ENCODE measurements around the gene BABAM1.

The BABAM1 gene

DNA sequence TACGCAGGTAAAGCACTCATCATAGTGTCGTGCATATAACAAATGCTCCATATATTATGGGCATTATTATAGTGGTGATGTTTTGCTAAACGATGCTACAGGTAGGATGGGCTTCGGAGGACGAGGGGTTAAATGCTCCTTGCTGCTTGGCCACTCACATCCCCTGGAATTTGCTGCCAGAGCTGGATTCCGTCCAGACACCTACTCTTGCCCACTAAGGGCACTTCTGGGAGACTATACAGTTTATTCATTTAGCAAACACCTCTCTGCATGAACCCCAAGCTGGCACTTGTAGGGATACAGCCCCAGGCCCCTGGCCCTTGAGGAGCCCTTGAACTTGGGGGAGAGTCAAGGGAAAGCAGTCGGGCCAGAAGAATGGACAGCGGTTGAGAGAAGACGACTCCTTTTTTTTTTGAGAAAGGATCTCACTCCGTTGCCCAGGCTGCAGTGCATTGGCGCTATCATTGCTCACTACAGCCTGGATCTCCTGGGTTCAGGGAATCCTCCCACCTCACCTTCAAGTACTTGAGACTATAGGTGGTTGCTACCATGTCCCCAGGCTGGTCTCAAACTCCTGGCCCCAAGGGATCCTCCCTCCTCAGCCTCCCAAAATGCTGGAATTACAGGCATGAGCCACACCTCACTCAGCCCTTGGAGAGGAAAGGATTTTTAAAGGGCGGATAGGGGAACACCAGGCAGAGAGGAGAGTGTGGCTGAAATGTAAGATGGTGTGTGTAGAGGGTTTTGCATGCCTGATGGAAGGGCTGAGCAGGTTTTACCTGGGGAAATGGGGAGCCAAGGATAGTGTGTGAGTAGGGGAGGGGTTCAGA lies 37.4 kb downstream of the BABAM1 start:
- DNase-seq: no peak

DNA sequence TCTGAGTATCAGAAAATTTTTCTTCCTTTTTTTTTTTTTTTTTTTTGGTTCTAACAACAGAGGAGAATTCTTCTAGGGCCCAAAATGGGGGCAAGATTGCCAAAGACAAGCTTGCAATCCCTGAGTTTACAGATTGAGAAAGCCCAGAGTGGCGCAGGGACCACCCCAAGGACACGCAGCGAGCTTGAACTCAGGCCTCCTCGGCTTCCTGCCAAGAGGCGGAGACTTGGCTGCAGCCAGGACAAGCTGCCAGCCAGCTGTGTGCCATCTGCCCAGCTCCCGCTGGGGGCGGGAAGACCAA lies 37.9 kb downstream of the BABAM1 start:
- DNase-seq: no peak

DNA sequence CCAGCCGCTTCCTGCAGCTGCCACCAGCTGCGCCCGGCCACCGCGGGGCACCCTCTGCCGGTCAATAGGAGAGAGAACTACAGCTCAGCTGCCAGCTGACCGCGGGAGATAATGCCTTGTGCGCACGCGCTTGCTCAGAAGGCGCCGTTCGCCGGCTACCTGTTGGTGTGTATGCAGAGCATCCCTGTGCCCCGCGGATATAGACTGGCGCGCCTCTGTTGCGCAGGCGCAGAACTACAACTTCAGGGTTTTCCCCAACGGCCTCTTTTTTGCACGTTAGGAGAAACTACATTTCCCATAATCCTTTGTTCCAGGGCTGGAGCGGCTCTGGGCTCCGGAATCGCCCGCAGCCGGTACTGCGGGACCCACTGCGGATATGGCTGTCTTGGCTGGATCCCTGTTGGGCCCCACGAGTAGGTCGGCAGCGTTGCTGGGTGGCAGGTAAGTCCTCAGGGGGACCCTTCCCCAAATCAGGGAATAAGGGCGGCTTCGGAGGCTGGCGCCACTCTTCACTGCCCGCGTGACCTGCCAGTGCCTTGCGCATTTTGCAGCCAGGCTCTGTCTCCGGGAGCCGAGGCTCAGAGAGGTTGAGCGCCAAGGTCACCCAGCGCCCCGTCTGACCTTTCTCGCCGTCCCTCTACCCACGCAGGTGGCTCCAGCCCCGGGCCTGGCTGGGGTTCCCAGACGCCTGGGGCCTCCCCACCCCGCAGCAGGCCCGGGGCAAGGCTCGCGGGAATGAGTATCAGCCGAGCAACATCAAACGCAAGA lies 38.5 kb downstream of the BABAM1 start, which contains the start of gene MRPL34:
Gene MRPL34, plus strand, starts transcription at position 356 of the 768 bp plus-strand sequence. Its CDS starts 21 bp downstream, at position 377.
- DNase-seq: peak; percentile 99

DNA sequence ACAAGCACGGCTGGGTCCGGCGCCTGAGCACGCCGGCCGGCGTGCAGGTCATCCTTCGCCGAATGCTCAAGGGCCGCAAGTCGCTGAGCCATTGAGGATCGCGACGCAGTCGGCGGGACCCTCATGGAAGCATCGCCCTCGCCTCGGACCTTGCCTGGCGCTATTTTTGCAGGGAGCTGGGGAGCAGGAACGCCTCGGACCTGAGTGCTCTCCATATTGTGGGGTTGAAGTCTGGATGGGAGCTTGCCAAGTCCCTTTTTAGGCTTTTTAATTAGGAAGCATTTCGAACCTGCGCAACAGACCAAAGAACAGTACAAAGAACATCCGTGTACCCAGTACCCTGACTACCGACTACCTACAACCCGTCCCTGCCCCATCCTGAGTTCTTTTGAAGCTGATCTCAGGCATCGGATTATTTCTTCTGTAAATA lies 39.1 kb downstream of the BABAM1 start:
- DNase-seq: no peak

DNA sequence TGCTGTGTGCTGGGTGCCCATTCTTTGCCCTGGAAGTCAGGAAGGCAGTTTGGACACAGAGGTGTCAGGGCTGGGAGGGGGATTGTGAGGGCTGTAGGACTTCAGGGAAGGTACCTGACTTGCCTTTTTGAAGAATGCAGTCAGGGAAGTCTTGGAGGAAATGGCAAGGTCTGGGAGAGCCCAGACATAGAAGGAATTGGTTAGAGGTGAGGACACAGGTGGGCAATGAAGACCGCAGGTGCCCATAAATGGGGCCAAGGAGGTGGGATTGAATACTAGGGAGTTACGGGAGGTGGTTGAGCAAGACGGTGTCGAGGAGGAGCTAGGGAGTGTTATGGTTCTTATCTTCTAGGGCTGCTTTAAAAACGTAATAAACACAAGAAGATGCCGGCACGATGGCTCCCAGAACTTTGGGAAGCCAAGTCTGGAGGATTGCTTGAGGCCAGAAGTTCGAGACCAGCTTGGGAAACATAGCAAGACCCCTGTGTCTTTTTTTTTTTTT lies 40.7 kb downstream of the BABAM1 start:
- no peak for DNase-seq

DNA sequence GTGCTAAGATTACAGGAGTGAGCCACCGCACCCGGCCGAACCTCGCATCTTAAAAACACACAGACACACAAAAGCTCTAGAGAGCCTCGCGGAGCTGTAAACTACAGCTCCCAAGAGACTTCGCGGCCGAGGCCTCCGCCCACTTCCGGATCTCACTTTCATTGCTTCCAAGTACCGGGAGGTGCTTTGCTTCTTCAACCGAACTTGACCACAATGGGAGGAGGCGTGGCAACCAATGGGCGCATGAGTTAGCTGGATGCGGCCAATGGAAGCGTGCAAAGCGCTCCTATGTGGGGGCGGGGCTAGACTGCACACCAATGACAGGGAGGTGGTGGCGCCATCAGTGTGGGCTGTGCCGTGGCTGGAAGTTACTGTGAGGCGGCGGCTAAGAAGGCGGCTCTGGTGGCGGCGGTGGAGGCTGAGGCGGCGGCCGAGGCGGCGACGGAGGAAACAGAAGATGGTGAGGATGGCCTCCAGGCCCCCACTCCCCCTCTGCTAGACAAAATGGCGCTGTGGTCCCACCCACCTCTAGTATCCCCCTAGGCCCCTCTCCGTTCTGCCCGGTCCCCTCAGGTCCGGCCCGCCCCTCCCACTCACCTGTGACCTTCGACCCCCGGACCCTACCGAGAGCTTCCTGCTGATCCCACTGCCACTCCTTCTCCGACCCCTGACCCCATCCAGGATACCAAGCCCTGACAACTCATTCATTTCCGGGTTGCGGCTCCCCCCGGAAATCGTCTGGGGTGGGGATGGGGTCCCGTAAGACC lies 42.1 kb downstream of the BABAM1 start, which contains the start of gene DDA1:
Gene DDA1, plus strand, starts transcription at position 366 of the 767 bp plus-strand sequence. Its CDS starts 92 bp downstream, at position 458.
- peak; percentile 99 for DNase-seq

DNA sequence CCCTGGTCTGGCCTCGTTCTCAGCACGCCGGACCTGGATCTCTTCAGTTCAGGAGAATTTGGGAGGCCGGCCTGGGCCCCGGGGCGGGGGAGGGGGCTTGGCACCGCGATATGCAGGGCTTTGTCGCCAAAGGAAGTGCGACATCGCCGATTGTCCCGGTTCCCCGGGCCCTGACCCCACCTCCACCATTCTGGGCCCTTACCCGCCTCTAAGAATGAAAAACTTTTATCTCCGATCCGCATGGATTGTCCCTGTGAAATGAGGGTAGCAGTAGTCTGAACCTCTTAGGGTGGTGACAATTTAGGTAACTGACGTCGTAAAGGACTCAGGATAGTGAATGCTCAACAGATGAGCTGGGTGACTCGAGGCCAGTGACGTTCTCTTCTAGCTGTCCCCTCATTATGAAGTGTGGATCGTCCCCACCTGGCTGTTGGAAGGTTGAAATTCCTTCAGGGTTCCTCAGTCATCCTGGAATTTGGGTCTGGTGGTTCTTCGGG lies 42.8 kb downstream of the BABAM1 start:
- DNase-seq: no peak

DNA sequence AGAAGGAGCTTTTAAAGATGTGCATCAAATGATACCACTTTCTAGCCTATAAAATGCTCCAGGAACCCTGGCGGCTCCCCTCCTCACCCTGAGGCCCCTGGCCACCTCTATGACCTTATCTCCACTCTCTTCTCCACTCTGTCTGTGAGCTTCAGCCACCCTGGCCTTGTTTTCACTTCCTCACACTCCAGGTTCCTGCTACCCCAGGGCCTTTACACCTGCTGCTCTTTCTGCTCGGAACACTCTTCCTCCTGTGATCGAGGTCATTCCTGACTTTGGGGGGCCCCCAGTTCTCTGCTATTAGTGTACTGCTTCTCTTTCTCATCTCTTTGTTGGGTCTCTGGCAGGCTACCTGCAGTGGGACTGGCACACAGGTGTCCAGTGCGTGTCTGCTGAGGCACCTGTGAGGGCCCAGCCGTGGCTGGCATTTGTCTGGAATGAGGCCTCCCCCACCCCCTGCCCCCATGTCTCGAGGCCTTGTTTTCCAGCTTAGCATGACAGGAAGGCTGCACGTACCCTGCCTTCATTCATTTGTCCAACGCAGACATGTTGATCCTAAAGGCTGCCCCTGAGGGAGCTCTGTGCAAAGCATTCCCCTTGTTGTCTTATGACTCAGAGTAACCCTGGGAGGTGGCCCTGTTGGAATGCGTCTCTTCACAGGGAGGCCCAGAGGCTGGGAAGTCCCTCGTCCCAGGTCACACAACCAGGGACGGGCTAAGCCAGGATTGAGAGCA lies 44.4 kb downstream of the BABAM1 start:
- DNase-seq: no peak

DNA sequence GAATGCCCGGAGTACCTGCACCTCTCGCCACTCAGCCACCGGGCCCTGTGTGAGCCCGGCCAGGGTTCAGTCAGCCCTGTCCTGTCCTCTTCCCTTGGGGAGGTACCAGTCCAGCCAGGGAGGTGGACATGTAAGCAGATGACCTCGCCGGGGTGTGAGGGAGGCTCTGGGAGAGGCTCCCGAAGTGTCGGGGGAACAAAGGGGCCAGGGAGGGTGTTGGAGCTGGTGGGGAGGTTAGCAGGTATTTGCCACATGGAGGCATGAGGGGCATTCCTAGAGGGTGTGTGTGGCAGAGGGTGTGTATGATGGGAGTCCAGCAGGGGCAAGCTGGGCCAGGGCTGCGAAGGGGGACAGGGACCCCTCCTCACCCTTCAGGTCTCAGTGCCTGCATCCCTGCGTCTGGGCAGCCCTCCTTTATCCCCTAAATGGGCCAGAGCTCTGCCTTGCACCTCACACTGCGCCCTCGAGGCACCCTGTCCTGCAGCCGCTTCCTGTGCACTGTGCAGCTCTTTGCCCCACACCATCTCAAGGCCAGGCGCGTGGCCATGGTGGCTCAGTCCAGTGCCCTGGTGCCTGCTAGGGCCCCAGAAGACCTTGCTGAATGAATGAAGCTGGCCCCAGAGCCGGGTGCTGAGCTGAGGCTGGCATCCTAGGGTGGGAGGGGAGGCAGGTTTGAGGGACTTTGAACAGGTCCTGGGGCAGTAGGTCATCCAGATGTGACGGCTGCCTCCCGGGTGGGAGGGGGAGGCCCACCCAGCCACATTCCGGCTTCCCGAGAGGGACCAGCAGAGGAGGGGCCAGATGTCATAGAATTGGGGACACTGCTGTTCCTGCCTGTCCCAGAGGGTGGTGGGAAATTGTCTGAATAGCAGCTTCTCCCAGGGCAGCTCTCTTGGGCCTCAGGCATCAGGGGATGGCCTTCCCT lies 45.2 kb downstream of the BABAM1 start:
- DNase-seq: no peak

DNA sequence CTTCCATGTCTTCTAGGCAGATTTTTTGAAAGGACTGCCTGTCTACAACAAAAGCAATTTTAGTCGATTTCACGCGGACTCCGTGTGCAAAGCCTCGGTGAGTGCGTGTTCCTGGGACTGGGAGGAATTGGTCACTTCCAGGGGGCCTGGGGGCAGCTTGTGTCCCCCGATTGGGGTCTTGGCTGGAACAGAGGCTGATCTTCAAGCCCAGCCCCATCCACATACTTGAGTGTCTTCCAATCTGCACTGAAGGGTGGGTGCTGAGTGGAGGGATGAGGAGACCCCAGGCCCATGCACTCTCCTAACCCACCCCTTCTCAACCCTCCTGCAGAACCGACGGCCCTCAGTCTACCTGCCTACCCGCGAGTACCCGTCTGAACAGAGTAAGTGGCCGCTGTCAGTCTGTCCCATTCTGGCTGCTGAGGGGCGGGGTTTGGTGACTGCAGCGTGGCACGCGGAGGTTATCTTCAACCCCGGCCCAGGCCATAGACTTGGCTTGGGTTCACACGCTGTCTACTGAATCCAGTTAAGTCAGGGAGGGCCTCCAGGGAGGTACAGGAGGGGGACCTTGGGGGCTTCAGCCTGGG lies 46.9 kb downstream of the BABAM1 start:
- DNase-seq: no peak

DNA sequence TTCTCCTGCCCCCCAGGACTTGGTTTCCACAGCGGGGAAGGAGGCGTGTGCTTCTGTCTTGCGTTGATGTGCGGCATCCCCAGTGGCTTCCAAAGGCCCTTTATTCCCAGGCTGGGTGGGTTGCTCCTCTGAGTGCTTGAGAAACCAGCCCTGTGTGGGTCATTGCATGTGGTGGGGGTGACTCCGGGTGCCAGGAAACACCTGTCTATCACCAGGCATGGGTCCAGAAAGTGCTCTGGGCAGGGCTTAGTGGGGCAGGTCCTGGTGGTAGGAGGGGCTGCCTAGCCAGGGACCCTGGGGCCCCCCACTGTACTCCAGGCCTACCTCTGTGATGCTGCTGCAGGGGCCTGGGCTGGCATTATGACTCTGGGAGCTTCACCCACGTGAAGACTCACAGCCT lies 51.7 kb downstream of the BABAM1 start:
- no peak for DNase-seq

DNA sequence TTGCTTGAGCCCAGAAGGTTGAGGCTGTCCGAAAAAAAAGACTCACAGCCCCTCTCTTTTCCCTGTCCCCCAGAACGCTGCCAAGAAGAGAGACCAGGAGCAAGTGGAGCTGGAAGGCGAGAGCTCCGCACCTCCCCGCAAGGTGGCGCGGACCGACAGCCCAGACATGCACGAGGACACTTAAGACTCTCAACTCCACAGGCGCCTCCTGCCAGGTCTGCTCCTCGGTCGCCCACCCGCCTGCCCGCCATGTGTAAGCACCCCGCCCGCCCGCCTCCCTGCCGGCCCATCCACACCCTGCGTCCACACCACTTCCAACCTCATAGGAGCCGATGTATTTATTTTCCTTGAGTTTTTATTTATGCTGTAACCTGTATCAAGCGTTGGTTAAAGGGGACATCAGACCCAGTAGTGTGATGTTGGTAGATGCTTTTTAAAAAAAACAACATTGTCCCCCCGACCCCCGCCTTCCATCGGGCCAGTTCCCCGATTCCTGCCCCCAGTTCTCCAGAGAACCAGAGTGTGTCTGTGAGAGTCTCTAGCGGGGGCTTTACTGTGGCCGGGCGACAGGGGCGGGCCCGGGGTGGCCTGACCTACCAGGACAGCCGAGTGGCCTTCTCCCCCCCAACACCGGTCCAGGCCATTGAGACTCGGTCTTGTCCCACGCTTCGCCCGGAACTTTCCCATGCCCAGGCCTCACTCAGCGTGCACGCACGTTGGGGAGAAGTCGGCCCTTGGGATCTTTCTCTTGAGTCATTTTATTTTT lies 52.4 kb downstream of the BABAM1 start:
- DNase-seq: no peak

DNA sequence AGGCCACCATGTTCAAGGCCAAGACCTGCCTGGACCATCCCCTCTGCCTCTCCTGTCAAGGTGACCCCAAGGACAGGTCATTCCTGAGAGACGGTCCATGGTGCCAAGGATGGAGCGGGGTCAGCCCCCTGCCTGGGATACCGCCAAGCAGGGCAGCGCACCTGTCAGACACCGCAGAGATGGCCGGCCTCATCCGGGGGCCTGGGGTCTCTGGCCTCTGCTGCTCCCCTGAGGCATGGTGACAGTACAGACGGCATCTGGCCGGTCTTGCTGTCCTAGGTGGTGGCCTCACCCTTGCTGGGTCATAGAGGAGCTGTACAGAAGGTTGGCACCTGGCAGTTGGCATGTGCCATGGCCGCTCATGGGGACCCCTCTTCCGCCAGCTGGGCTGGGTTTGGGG lies 53.2 kb downstream of the BABAM1 start:
- DNase-seq: no peak

DNA sequence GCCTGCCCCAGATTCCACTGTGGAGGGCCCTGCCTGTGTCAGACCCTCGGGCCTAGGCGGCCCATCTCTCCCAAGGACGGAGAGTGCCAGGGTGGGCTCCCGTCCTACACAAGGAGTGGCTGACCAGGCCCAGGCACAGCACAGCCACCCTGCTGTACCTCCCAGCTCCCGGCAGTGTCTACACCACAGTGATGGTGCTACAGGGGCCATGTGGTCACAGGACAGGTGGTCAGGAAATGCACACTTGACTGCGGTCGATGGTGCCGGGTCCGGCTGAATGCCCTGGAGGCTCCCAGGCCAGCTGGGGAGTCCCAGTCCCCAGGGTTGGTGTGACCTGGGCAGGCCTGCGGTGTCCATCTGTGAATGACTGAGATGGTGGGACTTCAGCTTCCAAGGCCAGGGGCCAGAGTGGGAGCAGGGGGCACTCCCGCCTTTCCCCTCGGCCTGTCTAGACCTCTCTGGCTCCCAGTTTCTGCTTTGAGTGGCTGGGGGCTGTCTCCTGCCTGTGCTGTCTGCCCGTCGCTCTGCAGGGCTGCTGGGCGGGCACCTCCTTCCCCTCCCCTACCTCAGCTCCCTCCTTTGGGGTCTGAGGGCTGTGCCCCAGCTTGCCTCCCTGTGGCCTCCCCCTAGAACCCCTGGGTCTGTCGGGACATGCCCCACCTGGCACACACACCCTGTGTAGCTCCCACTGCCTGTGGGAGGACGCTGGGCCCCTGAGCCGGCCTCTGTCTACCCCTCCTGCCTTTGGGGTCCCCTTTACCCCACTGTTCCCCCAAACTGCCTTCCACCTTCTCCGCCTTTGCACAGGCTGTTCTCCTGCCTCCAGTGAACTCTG lies 54.6 kb downstream of the BABAM1 start:
- no peak for DNase-seq

DNA sequence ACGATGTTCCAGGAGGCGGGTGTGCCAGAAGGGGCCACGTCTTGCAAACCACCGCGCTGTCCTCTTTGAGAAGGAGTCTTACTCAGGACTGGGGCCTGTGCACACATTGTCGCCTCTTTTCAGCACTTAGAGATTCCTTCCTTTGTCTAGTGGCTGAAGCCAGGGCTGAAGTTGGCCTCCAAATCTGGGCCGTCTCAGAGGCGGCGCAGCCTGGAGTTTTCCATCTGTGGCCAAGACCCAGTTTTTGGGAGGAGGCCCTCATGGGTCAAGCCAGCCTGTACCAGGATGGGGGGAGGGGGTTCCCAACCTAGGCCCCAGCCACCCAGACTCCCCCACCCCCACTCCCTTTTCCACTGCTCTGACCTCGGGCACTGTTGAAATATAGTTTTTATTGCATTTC lies 55.6 kb downstream of the BABAM1 start:
- no peak for DNase-seq

DNA sequence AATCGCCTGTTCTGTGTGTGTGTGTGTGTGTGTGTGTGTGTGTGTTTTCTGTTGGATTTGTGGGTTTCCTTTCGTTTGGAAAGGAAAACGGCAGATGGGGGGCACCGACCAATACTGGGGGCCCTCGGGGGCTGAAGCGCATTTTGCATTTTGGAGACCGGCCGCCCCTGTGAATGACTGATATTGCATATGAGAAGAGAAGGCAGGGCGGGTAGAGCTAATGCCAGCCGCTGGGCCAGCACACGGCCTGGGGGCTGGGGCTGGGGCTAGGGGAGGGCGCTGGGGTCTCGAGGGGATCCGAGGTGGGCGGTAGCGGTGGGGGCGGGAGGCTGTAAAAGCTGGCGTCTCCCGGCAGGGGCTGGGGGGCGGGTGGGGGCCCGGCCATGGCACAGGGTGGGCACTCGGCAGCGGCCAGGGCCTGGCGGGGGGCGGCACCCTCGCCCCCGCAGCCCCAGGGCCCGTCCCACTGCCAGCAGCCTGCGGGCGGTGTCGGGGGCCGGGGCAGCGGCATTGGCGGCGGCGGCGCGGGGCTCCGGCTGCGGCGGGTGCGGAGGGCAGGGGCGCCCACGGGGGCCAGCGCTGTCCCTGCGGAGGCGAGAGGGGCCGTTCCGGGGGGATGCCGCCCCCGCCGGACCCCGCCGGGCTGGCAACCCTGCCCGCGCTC lies 56.2 kb downstream of the BABAM1 start:
- DNase-seq: no peak

DNA sequence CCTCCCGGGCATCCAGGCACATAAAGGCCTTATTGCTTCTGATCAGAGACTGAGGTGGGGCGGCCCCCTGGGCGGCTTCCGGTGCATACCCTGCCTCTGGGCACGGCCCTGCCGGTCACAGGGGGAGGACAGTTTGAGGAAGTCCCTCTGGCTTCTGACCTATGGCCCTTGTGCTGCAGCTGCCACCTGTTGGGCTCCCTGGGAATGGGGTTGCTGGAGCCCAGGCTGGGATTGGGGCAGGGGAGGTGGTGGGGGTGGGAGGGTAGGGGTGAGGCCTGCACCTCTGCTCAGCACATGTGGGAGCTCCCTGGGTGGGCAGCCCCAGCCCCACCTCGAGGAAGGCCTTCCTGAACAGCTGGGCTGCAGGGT lies 56.7 kb downstream of the BABAM1 start:
- no peak for DNase-seq

DNA sequence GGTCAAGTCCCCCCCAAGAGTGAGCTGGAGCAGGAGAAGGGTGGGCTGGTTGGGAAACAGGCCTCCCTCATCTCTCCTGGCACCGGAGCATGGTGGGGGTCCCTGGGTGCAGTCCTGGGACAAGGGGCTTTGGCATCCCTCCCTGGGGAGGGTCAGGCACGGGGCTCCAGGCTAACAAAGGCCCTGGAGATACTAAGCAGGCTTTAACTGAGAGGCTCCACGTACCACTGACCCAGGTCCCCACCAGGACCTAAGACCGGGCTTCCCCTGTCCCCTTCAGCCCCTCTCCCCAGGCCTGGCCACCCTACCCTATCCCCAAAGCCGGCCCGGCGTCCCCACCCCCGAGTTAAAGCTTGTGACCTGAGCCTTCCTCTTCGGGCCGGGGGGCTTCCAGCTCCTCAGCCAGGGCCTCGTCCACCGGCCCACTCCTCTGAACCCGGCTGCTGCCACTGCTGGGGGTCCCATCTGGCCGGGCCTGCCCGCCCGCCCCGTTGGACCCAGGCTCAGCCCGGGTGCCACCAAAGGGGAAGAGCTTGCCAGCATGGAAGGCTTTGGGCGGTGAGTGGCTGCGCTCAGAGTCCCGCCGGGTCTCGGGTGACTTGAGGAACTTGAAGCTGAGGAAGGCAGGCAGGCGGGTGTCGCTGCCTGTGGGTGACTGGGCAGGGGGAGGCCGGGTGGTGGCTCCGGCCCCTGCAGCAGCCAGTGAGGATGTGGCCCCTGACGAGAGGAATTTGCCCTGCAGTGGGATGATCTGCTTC lies 57.3 kb downstream of the BABAM1 start:
- DNase-seq: no peak
